NCI-H1436 treated with DMSO at 0.1 percent for 48 hours (cell line): ENCODE data around the gene TRIM73.
"Not testable (repeated sequence)": the region's sequence is repeated elsewhere in the genome, so short reads cannot be mapped to it uniquely, and the experiment has no call there.

Experiments used
- DNase-seq: peaks from one replicate; lab custom pipeline; 2025; lab: John Stamatoyannopoulos, UW

The TRIM73 gene

GRCh38 chr7:75395329-75395728 lies at the start of gene TRIM73:
Gene TRIM73, plus strand, starts transcription at chr7:75395629. Its CDS starts 3,305 bp downstream, at chr7:75398934.
- not testable (repeated sequence) for DNase-seq

- DNase-seq: not testable (repeated sequence)
Measured at GRCh38 chr7:75358671-75359541, 36.5 kb upstream of the TRIM73 start.

DNA sequence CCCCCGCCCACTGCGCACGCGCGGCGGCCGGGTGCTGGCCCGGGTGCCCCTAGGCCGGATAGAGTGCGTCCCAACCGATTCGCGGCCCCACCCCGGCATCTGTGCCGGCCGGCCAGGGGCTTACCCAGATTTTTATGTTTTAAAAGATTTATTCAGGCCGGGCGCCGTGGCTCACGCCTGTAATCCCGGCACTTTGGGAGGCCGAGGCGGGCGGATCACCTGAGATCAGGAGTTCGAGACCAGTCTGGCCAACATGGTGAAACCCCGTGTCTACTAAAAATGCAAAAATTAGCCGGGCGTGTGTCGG lies 35.9 kb upstream of the TRIM73 start:
- not testable (repeated sequence) for DNase-seq

DNA sequence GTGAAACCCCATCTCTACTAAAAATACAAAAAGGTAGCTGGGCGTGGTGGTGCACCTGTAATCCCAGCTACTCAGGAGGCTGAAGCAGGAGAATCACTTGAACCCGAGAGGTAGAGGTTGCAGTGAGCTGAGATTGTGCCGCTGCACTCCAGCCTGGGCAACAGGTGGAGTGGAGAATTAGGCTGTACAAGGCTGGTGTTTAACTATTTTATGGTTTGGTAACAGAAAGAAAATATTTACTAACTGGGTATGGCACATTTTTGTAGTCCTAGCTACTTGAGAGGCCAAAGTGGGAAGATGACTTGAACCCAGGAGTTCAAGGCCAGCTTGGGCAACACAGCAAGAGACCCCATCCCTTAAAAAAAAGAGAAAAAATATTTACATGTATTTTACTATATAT lies 31.4 kb upstream of the TRIM73 start:
- DNase-seq: not testable (repeated sequence)

DNA sequence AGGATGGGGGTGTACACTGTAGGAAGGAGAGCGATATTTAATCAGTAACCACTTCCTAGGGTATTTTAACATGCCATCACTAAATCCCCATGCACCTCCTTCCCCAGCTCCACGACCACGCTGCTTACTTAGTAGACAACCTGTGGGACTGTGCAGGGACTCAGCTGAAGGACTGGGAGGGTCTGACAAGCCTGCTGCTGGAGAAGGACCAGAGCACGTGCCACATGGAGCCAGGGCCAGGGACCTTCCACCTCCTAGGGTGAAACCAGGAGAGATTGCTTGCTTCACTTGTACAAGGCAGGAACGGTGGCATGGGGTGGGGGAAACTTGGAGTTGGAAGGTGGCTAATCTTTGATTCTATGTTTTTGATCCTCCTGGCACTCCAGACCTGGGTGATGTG lies 28.8 kb upstream of the TRIM73 start:
- not testable (repeated sequence) for DNase-seq

- not testable (repeated sequence) for DNase-seq
Measured at GRCh38 chr7:75367313-75367712, 28.1 kb upstream of the TRIM73 start.

GRCh38 chr7:75374144-75374518 lies 21.3 kb upstream of the TRIM73 start:
- not testable (repeated sequence) for DNase-seq

GRCh38 chr7:75374519-75375317 lies 20.7 kb upstream of the TRIM73 start:
- DNase-seq: not testable (repeated sequence)

DNA sequence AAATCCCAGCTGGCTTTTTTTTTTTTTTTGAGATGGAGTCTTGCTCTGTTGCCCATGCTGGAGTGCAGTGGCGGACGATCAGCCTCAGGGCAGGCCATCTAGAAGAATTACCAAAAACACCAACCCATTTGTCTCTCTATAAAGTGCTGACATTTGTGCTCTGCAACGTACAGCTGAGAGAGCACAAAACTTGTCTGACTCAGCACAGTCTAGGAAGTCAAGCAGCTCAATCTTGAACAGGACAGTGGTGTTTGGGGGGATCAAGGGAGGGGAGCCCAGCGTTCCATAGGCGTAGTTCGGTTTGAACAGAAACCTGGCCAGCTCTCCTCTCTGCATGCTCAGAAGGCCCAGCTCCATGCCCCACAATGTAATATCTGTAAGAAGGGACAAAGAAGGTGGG lies 2.2 kb upstream of the TRIM73 start:
- not testable (repeated sequence) for DNase-seq

DNA sequence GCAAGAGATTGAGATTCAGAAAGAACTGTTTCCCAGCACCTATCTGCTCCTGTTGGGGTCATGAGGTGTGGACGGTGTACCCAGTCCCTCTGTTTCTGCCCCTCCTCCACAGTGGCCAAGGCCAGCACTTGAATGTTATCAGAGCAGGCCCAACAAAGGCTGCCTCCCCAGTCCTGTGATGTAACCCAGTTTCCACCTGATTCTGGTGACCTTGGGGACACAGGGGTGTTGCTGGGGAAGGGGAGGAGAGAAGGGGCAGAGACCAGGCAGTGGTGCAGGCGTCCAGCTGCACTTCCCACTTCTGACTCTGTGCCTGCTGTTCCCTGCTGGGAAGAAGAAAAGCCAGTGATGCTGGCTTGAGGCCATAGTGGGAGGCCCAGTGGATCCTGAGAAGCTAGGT lies 2.4 kb downstream of the TRIM73 start:
- DNase-seq: not testable (repeated sequence)

DNA sequence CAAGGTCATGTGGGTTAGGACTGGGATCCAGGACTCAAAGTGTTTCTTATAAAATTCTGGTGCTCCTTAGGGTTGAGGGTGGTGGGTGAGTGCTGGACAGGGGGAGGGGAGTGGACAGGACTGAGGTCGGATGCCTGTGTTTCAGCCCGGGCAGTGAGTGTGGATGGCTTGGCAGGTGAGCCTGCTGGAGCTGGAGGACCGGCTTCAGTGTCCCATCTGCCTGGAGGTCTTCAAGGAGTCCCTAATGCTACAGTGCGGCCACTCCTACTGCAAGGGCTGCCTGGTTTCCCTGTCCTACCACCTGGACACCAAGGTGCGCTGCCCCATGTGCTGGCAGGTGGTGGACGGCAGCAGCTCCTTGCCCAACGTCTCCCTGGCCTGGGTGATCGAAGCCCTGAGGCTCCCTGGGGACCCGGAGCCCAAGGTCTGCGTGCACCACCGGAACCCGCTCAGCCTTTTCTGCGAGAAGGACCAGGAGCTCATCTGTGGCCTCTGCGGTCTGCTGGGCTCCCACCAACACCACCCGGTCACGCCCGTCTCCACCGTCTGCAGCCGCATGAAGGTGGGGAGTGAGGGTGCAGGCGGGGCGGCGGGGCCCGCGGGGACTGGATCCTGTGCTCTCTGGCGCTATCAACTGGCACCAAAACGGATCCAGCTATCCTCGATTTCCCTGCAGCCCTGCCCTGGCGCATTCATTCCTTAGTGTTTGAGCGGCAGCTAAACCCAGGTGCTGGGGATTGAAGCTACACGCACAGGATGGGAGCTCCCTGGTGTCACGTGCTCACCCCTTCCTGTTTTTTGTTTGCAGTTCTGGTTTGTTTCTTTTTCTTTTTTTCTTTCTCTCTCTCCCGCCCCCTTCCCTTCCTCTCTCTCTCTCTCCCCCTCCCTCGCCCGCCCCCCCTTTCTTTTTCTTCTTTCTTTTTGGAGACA lies 3.6 kb downstream of the TRIM73 start:
- DNase-seq: not testable (repeated sequence)

DNA sequence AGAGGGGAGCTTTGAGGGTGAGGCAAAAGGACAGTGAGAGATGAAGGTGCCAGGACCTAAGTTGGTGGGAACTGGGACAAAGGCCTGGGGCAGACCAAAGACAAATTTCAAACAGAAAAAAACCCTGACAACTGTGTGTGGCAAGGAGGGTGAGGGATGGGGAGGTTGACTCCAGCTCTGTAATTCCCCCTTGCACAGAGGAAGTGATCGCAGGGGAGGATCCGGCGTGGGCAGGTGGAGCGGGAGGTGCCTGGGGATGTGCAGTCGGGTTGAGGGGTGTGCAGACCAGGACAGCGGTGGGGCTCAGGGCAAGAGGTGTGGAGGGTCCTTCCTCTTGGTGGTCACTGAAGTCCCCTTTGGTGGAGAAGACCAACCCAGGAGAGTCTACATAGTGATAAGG lies 5.1 kb downstream of the TRIM73 start:
- not testable (repeated sequence) for DNase-seq

GRCh38 chr7:75403455-75404443 lies 8.3 kb downstream of the TRIM73 start:
- DNase-seq: not testable (repeated sequence)

GRCh38 chr7:75404663-75405062 lies 9.2 kb downstream of the TRIM73 start:
- not testable (repeated sequence) for DNase-seq

DNA sequence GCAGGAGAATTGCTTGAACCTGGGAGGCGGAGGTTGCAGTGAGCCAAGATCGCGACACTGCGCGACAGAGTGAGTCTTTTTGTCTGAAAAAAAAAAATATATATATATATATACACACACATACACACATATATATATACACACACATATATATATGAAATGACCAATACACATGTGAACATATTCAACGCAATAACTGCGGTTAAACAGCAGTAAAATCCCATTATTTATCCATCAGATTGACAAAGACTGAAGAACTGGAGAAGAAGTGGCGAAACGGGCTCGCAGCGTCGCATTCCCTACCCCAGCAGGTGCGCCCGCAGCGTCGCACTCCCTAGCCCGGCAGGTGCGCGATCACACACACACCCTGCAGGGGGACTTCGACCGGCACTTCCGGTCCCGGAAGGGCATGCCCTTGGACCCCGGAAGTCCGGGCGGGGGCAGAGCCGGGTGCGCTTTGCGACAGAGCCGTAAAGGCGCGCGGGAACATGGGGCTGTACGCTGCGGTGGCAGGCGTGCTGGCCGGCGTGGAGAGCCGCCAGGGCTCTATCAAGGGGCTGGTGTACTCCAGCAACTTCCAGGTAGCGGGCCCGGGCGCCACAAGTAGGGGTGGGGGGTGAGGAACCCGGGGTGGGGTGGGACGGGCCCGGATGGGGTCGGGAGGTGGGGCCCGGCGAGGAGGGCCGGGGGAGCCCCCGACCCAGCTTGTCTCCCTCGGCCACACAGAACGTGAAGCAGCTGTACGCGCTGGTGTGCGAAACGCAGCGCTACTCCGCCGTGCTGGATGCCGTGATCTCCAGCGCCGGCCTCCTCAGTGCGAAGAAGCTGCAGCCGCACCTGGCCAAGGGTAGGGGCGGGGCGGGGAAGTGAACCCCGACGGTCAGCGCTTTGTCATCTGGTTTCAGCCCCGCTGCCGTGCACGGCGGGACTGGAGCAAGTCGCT lies 14.7 kb downstream of the TRIM73 start:
- DNase-seq: not testable (repeated sequence)

DNA sequence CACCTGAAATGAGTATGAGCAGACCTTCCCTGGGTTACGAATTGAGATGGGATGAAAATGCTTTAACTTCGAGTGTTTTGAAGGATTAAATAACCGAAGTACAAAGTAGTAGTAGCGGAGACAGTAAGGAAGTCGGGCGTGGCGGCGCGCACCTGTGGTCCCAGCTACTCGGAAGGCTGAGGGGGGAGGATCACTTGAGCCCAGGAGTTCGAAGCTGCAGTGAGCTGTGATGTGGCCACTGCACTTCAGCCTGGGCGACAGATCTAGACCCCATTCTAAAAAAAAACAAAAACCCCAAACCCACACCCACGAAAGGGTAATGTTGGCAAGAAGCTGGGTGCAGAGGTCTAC lies 15.4 kb downstream of the TRIM73 start:
- DNase-seq: not testable (repeated sequence)

GRCh38 chr7:75414204-75414603 lies 18.8 kb downstream of the TRIM73 start:
- DNase-seq: not testable (repeated sequence)

- DNase-seq: not testable (repeated sequence)
Measured at GRCh38 chr7:75414708-75415427, 19.4 kb downstream of the TRIM73 start.

GRCh38 chr7:75415428-75415817 lies 20.0 kb downstream of the TRIM73 start:
- DNase-seq: not testable (repeated sequence)
